NCI-H345 treated with DMSO at 0.1 percent for 48 hours (cell line): ENCODE data around the gene SLC49A3.
"Not testable (repeated sequence)": the region's sequence is repeated elsewhere in the genome, so short reads cannot be mapped to it uniquely, and the experiment has no call there.

Source experiments
- DNase-seq: peaks from one replicate; lab custom pipeline; 2025; ENCODE audit not compliant: unreplicated experiment; lab: John Stamatoyannopoulos, UW

Gene SLC49A3

DNA sequence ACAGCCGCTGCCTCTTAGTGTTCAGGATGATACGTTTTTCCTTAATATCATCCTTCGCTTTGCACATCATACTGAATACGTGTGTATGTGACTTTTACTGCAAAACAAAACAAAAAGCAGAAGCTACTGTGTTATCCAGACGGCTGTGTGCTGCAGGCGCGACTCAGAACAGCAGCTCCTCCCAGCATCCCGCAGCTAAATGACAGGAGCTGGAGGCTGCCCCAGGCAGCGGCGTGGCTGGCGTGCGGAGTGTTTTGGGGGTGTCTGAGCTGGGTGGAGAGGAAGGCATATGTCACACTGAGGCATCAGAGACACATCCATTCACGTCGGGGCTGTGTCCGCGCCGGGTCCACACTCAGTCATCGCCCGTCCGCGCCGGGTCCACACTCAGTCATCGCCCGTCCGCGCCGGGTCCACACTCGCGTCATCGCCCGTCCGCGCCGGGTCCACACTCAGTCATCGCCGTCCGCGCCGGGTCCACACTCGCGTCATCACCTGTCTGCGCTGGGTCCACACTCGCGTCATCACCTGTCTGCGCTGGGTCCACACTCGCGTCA, 33.3 kb upstream of the SLC49A3 start:
- DNase-seq = no peak

DNA sequence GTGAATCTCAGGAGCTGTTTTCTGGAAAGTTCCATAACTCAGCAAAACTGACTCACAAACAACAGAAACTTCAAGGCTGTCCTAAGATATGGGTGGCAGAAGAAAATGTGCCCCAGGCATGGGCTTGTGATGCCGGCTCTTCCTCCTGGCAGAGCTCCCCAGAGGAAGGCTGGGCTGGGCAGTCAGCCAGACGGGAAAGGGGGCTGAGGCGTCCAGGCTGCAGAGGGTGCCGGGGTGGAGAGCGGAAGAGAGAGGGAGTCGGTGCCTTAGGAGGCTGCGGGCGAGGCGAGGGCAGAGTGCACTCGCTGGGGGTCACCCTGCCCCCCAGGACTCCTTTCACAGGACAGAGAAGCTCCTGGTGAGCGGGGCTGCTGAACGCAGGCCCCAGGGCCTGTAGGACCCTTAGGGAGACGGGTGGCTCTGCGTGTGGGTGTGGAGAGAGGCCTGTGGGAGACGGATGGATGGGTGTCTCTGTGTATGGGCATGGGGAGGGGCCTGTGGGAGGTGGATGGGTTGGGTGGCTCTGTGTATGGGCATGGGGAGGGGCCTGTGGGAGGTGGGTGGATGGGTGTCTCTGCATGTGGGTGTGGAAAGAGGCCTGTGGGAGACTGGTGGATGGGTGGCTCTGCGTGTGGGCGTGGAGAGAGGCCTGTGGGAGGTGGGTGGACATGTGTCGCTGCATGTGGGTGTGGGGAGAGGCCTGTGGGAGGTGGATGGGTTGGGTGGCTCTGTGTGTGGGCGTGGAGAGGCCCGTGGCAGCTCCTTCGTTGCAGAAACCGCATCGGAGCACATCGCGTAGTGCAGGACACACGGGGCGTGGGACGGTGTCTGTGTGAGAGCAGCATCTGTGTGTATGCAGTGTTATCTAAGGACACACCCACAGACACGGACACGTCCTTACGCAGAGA, 32.6 kb upstream of the SLC49A3 start:
- no peak for DNase-seq

DNA sequence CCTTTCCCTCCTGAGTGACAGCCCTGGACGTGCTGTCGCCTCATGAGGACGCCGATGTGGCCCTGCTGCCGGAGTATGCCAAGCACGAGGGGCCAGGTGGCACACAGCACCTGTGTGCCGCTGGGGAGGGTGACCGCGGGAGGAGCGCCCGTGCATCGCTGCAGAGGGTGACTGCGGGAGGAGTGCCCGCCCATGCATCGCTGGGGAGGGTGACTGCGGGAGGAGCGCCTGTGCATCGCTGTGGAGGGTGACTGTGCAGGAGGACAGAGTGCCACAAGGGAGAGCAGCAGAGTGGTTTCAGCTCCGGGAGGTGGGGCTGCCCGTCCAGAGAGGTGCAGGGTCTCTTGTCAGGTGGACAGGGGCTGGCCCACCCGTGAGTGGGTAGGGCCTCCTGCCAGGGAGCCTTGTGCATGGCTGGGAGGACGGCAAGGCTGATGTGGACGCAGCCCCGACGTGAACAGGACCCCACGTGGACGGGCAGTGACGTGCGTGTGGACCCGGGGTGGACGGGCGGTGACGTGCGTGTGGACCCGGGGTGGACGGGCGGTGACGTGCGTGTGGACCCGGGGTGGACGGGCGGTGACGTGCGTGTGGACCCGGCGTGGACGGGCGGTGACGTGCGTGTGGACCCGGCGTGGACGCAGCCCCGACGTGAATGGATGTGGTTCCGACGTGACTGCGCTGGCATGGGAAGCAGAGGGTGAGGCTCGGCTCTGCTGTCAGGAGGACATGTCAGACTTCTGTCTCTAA, 31.3 kb upstream of the SLC49A3 start:
- no peak for DNase-seq

DNA sequence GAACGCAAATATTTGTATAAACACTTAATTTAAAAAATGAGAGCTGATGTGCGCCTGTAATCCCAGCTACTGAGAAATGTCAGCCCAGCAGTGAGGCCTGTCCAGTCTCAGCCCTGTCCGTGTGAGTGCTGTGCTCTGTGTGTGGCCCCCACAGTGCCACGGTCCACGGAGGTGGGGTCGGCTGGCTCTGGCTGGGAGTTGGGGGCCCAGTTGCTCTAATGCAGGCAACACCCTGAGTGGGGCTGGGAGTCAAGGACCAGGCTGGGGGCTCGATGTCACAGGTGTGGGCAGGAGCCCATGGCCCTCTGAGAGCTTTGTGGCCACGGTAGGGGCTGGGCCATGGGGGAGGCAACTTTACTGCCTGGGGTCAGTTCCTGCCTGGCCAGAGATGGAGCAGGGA, 29.5 kb upstream of the SLC49A3 start:
- no peak for DNase-seq

DNA sequence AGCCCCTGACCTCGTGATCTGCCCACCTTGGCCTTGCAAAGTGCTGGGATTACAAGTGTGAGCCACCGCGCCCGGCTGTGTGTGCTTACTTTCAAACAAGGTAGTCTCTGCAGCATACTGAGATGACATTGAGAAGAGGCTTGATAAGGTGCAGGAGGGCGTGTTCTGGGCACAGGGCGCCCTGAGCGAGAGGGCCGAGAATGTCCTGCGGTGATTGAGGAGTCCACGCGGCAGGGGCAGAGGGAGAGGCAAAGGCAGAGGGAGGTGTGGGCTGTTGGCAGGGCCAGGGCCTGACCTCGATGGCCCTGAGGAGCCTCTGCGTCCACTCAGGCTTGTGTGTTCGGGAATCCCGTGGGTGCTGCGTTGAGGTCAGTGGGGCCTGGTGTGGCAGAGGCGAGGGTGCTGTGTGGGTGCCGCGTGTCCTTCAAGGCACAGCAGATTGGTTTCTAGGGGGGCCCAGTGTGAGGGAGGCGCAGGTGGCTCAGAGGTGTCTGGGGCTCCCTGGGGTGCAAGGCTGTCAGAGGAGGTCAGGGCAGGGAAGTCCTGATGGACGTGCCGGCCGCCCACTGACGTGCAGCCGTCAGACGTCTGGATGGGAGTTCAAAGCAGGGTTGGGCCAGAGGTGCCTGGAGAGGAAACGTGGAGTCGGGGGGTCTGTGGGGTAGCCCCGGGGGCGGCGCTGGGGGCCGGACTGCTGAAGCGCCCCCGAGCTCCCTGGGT, 28.8 kb upstream of the SLC49A3 start:
- no peak for DNase-seq

DNA sequence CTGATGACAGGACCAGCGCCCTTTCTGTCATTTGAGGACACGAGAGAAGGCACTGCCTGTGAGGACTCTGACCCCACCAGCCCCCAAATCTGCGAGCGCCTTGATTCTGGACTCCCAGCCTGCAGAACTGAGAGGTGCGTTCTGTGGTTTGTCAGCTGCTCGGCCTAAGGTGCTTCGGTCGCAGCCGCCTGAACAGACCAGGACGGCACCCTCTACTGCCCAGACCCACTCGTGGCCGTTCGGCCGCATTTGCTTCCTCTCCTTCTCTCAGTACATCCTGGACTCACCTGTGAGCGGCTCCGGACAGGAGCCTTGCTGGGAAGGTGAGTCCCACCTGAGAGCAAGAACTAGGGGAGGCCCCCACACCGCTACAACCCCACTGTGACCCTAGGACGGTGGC, 25.1 kb upstream of the SLC49A3 start:
- DNase-seq = no peak

DNA sequence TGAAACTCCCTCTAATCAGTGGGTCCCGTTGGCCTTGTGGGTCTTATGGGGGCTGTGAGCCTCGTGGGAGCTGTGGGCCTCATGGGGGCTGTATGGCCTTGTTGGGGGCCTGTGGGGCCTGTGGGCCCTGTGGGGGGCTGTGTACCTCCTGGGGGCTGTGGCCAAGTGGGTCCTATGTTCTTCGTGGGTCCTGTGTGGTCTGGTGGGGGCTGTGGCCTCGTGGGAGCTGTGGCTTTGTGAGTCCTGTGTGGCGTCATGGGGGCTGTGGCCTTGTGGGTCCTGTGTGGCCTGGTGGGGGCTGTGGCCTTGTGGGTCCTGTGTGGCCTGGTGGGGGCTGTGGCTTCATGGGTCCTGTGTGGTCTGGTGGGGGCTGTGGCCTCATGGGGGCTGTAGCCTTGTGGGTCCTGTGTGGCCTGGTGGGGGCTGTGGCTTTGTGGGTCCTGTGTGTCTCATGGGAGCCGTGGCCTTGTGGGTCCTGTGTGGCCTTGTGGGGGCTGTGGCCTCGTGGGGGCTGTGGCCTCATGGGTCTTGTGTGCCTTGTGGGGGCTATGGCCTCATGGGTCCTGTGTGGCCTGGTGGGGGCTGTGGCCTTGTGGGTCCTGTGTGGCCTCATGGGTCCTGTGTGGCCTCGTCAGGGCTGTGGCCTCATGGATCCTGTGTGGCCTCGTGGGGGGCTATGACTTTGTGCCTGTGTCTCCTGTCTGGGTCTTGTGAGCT, 24.1 kb upstream of the SLC49A3 start:
- DNase-seq = no peak

DNA sequence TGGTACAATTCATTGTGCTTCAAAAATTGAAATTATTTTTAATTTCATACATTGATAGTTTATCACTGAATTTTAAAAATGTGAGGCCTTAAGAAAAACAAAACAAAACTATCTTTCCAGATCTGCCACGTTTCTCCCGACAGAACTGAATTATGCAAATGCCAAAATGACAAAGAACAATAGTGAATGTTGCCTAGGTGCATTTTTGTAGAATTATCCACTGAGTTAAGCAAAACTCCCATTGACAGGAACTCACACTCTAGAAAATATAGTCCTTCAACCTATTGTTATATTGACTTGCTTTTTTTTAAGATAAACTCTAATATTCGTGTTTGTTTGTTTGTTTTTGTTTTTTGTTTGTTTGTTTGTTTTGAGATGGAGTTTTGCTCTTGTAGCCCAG, 23.1 kb upstream of the SLC49A3 start:
- no peak for DNase-seq

DNA sequence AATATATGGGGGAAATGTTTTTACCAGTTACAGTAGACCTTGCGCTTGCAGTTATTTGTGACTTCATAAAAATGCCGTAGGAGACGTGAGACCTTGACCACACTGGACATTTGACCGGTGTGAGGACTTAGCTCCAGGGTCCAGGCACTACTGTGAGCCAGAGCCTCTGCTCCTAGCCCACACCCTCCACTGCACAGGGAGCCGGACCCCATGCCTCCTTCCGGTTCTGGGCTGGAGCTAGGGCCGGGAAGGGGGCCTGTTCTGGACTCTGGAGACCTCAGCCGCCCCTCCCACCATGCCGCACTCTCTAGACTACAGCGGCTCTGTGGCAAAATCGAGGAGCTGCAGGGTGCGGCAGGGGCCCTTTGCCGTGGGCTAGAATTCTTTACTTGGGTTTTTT, 22.0 kb upstream of the SLC49A3 start:
- no peak for DNase-seq

DNA sequence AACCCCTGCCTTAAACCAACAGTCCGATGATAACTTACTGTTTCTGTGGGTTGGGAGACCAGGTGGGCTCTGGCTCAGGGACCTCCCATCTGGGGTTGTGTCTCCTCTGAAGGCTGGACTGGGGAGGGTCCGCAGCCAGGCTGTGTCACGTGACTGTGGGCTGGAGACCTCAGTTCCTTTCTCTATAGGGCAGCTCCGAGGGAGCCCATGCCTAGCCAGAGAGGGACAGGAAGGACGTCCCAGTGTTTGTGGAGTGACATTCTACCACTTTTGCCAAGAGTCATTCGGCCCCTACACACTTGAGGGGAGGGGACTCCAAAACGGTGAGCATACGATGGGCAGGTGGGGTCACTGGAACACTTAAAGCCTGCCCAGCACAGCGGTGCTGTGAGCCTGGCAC, 21.2 kb upstream of the SLC49A3 start:
- no peak for DNase-seq

DNA sequence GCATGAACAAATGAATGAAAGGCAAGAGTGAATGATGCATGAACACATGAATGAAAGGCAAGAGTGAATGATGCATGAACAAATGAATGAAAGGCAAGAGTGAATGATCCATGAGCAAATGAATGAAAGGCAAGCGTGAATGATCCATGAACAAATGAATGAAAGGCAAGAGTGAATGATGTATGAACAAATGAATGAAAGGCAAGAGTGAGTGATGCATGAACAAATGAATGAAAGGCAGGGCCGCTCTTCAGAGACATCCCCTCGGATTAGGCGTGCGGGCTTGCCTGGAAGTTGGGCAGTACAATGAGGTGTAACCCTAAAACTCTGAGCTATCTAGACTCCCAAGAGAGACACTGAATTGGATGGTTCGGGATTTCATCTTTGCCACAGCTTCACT, 20.4 kb upstream of the SLC49A3 start:
- no peak for DNase-seq

DNA sequence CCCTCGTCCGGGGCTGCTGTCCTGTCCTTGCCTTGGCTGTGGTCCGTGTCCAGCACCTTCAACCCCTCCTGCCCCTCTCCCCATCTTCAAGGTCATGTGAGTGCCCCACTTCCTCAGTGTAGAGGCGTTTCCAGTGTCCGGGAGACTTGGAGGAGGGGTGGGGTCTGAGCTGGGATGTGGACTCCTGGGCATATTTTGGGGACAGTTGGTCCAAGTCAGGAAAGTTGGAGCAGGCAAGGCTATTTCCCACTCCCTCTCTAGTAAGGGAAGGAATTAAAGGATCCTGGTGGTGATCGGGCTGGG, 19.6 kb upstream of the SLC49A3 start:
- DNase-seq = no peak

DNA sequence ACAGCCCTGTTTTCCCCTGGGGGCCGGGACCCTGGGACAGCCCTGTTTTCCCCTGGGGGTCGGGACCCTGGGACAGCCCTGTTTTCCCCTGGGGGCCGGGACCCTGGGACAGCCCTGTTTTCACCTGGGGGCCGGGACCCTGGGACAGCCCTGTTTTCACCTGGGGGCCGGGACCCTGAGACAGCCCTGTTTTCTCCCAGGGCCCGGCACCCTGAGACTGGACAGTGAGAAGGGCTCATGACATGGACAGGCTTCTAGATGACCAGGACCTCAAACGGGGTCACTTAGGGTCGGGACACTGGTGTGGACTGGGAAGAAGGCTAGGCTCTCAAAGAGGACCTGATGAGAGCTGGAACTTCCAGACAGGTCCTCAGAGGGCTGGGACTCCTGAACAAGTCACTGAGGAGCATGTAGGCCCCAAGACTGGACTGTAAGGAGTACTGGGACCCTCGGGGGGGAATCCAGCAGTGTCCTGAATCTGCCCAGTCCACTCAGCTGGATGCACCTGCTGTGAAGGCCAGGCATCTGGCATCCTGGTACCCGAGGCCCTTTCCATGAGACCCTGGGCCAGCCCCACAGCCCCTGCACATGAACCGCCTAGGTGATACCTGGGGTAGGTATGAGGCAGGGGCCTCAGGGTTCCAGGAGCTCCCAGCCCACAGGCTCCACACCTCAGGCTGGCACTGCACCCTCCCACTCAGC, 19.1 kb upstream of the SLC49A3 start:
- no peak for DNase-seq

DNA sequence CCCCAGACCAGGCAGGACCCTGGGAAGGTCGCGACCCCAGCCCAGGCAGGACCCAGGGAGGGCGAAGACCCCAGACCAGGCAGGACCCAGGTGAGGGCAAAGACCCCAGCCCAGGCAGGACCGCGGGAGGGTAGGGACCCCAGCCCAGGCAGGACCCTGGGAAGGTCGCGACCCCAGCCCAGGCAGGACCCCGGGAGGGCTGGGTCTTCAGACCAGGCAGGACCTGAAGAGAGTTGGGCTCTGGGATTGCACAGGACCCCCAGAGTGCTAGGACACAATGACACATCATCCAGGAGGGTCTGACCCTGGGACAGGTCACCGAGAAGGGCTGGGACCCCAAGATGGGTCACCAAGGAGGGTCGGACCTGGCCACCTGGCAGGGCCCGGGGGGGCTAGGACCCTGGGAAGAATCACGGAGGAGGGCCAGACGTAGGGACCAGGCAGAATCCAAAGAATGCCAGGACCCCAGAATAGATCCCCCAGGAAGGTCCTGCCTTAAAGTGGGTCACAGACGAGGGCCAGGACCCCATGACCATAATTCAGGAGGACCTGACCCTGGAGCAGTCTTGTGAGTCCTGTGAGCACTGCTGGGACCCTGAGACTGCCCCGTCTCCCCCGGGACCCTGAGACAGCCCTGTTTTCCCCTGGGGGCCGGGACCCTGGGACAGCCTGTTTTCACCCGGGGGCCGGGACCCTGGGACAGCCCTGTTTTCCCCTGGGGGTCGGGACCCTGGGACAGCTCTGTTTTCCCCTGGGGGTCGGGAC, 18.1 kb upstream of the SLC49A3 start:
- DNase-seq = no peak

DNA sequence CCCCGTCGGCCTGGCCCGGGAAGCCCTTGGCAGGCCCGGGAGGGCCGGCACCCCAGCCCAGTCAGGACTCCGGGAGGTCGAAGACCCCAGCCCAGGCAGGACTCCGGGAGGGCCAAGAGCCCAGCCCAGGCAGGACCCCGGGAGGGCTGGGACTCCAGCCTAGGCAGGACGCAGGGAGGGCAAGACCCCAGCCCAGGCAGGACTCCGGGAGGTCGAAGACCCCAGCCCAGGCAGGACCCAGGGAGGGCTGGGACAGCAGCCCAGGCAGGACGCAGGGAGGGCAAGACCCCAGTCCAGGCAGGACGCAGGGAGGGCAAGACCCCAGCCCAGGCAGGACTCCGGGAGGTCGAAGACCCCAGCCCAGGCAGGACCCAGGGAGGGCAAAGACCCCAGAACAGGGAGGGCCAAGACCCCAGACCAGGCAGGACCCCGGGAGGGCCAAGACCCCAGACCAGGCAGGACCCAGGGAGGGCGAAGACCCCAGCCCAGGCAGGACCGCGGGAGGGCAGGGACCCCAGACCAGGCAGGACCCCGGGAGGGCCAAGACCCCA, 17.2 kb upstream of the SLC49A3 start:
- DNase-seq = not testable (repeated sequence)

DNA sequence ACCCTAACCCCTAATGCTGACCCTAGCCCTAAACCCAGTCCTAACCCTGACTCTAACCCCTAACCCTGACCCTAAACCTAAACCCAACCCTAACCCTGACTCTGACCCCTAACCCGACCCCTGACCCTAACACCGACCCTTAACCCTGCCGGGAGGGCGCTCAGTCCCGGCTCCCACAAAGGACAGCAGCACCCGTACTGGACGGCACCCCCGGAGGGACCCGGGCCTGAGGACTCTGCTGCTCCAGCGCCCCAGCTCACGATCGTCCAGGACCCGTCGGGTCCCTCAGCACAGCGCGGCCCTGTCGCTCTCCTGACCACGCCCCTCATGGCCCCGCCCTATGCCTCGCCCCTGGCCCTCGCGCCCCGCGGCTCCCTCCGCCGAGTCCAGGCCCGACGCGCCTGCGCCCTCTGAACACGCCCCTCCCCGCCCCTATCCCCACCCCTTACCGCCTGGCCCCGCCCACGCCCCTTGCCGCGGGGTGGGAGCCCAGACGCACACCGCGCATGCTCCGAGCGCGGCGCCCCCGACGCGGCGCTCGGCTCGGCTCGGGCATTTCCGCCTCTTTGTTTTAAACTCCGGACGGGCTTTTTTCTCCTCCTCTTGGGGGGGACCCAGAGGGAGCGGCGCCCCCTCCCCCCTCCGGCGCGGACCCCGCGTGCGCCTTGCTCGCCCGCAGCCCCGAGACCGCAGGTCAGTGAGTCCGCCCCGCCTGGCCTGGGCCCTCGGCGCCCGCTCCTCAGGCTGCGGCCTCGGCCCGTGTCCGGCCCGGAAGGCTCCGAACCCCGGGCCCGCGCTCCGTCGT, 16.5 kb upstream of the SLC49A3 start, which contains the start of gene PCGF3:
PCGF3 (plus strand) TSS at position 555 of the 805 bp plus-strand sequence. CDS start 27,849 bp downstream, outside the sequence.
- DNase-seq = peak; percentile 74

DNA sequence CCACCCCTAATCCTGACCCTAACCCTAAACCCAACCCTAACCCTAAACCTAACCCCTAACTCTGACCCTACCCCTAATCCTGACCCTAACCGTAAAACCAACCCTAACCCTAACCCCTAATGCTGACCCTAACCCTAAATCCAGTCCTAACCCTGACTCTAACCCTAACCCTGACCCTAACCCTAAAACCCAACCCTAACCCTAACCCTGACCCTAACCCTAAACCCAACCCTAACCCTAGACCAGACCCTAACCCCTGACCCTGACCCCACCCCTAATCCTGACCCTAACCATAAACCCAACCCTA, 16.0 kb upstream of the SLC49A3 start:
- no peak for DNase-seq

DNA sequence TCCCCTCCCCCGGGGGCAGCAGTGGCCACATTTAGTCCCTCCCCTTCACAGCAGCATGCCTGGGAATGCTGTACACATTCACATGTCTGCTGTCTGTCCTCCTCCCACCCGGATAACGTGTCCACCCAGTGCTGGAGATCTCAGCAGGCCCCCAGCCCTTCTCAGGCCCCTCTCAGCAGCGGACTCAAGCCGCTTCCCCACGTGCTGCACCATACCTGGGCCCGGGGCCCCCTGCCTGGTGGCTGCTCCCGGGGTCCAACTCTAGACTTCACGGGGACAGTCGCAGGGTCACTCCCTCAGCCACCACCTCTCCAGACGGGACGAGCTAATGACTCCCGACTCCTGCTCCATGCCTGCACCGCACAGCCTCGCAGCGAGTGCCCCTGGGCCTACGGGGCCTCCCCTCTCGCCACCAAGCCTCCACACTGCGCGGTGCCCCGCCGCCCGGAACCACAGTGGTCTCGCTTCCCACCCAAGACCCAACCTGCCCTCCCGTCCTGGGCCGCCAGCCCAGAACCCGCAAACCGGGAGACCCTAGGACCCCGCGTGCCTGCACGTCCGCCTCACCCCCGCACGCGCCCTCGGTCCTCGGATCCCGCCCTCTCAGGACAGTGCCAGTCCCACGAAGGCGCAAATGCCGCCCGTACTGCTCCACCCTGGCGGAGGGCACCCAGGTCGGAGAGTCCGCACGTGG, 15.4 kb upstream of the SLC49A3 start:
- no peak for DNase-seq
